ENCODE results near the gene BEND5. TPM values are rescaled to one million over a fixed set of nuclear protein-coding genes. Genes with fewer than 3 reads are reported as not detected.

The BEND5 gene
- total RNA-seq, 6 donors from 2014 or later, result 1.7 to 14.5 (median 3.7) TPM; not detected in 1

- no peaks in the 10 kb centered on the region for H3K27me3 ChIP-seq
- WGBS, 2 donors, result 83 to 88% methylated on average over 2 of the region's 2 CpGs
- TF ChIP-seq POLR2A (IDR thresholded peaks at IDR 0.05), result no peak
- no peak for TF ChIP-seq CTCF (IDR thresholded peaks at IDR 0.05)
- TF ChIP-seq POLR2AphosphoS5 (IDR thresholded peaks at IDR 0.05), result no peak
- no peak for TF ChIP-seq EP300 (IDR thresholded peaks at IDR 0.05)
- no peak overlapping the region for H3K27ac ChIP-seq
- no peaks in the 10 kb centered on the region for H3K36me3 ChIP-seq
- no peaks in the 10 kb centered on the region for H3K9me3 ChIP-seq
- H3K4me3 ChIP-seq, result no peak overlapping the region
- H3K4me1 ChIP-seq, result no peaks in the 10 kb centered on the region
- DNase-seq (no peak), ATAC-seq (ENCODE audit: low FRiP score in 2 of 2) (no peak)
Observed at GRCh38 chr1:48784301-48784700, 7.6 kb upstream of the BEND5 start.

- peaks cover 6 to 31% (median 12%) of the 10 kb centered on the region in 4 donors for H3K4me1 ChIP-seq
- no peak for TF ChIP-seq EP300 (IDR thresholded peaks at IDR 0.05)
- no peak for TF ChIP-seq CTCF (IDR thresholded peaks at IDR 0.05)
- no peak for TF ChIP-seq POLR2A (IDR thresholded peaks at IDR 0.05)
- no peak for TF ChIP-seq POLR2AphosphoS5 (IDR thresholded peaks at IDR 0.05)
- no peaks in the 10 kb centered on the region for H3K36me3 ChIP-seq
- no peaks in the 10 kb centered on the region for H3K9me3 ChIP-seq
- no peaks in the 10 kb centered on the region for H3K27me3 ChIP-seq
- 2 to 11% methylated on average over 13 to 17 of the region's 17 CpGs for whole genome bisulfite sequencing, 2 donors
- H3K27ac ChIP-seq, result peak overlapping the region in 1 of 4 donors; percentile 78
- peak; percentile 8 to 47 for ATAC-seq (ENCODE audit: low FRiP score in 2 of 2)
- peak overlapping the region; percentile 56 to 83 (median 67) for H3K4me3 ChIP-seq
- peak in 1 of 2 donors; percentile 38 for DNase-seq
Observed at GRCh38 chr1:48777219-48777895, 666 bp upstream of the BEND5 start.

GRCh38 chr1:48775831-48776392 is 779 bp downstream of the BEND5 start:
- ATAC-seq (ENCODE audit: low FRiP score in 2 of 2), result peak; percentile 21 to 47
- Histone ChIP-seq H3K4me1 (peaks cover 6 to 31% (median 12%) of the 10 kb centered on the region in 4 donors), H3K27me3 (no peaks in the 10 kb centered on the region), H3K4me3 (peak overlapping the region; percentile 56 to 83 (median 67)), H3K9me3 (no peaks in the 10 kb centered on the region), H3K36me3 (no peaks in the 10 kb centered on the region), H3K27ac (peak overlapping the region; percentile 62 to 83 (median 72))
- WGBS, 2 donors, result 3 to 8% methylated on average over 7 of the region's 7 CpGs
- TF ChIP-seq POLR2A (IDR thresholded peaks at IDR 0.05) (no peak), EP300 (IDR thresholded peaks at IDR 0.05) (no peak), CTCF (IDR thresholded peaks at IDR 0.05) (no peak), POLR2AphosphoS5 (IDR thresholded peaks at IDR 0.05) (no peak)
- DNase-seq, result no peak

- TF ChIP-seq POLR2AphosphoS5 (IDR thresholded peaks at IDR 0.05) (no peak), POLR2A (IDR thresholded peaks at IDR 0.05) (no peak), EP300 (IDR thresholded peaks at IDR 0.05) (no peak), CTCF (IDR thresholded peaks at IDR 0.05) (no peak)
- Histone ChIP-seq H3K9me3 (no peaks in the 10 kb centered on the region), H3K4me3 (no peak overlapping the region), H3K27me3 (no peaks in the 10 kb centered on the region), H3K27ac (no peak overlapping the region), H3K36me3 (no peaks in the 10 kb centered on the region), H3K4me1 (peaks cover 9 to 31% (median 15%) of the 10 kb centered on the region in 4 donors)
- WGBS, 2 donors, result 97 to 100% methylated on average over 1 of the region's 1 CpG
- DNase-seq (no peak), ATAC-seq (ENCODE audit: low FRiP score in 2 of 2) (no peak)
Observed at GRCh38 chr1:48773133-48773532, 3.6 kb downstream of the BEND5 start.

Measured in upper lobe of left lung (tissue), 6 donors.